GM12872 (cell line): Measurements from ENCODE around the gene WDR13.

Experiments
- TF ChIP-seq, protein P1 (sequence below): IDR thresholded peaks from 3 replicates; pipeline ENCODE4 v1.5.1; 2011; ENCODE audit warnings: low read depth, mild to moderate bottlenecking, low read length, moderate library complexity; ENCODE audit not compliant: insufficient read depth

Gene WDR13

GRCh38 chrX:48584698-48585097, 12.6 kb upstream of the WDR13 start:
- TF ChIP-seq, protein P1, sequence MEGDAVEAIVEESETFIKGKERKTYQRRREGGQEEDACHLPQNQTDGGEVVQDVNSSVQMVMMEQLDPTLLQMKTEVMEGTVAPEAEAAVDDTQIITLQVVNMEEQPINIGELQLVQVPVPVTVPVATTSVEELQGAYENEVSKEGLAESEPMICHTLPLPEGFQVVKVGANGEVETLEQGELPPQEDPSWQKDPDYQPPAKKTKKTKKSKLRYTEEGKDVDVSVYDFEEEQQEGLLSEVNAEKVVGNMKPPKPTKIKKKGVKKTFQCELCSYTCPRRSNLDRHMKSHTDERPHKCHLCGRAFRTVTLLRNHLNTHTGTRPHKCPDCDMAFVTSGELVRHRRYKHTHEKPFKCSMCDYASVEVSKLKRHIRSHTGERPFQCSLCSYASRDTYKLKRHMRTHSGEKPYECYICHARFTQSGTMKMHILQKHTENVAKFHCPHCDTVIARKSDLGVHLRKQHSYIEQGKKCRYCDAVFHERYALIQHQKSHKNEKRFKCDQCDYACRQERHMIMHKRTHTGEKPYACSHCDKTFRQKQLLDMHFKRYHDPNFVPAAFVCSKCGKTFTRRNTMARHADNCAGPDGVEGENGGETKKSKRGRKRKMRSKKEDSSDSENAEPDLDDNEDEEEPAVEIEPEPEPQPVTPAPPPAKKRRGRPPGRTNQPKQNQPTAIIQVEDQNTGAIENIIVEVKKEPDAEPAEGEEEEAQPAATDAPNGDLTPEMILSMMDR, result no peak

- TF ChIP-seq, protein P1, result no peak
These were observed 7.7 kb upstream of the WDR13 start for GRCh38 chrX:48589482-48590162.

- TF ChIP-seq, protein P1, result no peak
These were observed 6.8 kb upstream of the WDR13 start for GRCh38 chrX:48590203-48591103.

- TF ChIP-seq, protein P1, result no peak
These were observed 6.0 kb upstream of the WDR13 start for GRCh38 chrX:48591255-48591791.

DNA sequence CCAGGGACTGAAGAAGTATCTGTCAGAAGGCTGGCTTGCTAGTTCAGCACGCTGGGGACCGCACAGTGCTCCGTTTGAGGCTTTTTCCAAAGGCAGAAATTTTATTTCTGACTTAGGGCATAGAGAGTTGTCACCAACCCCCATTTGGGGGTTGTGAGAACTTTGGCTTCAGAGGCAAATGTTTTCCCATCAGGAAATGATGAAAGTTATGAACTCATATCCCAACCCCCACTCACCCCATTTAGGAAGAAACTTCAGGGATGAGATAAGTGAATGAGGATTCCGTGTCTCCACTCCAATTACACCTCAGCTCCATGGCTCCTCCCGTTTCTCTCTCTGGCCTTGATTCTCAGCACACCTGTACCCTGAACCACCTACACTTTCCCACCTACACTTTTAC, 4.3 kb upstream of the WDR13 start:
- TF ChIP-seq, protein P1, result no peak

DNA sequence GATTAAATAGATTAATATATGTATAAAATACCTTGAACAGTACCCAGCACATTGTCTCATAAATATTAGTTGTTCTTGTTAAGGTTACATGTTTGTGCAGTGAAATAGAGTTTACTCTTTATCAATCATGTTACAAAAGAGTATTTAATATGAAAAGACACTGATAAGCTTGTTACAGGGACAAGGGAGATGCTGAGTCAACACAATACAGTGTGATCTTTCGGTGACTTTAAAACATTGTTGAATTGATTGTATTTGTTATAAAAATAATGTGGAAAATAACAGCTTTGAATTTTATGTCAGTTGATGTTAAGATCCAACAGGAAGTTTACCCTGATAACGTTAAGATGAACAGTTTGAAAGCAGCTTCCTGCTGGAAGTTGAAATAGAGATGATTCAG, 1.4 kb upstream of the WDR13 start:
- TF ChIP-seq, protein P1, result no peak

- TF ChIP-seq, protein P1, result no peak
These were observed 1.3 kb downstream of the WDR13 start for GRCh38 chrX:48598614-48599013.
